GM18517 (cell line): ENCODE results near the gene STK32C.

ENCODE experiments used
- ATAC-seq: cut with Tn5 transposase; IDR thresholded peaks from one replicate; pipeline ENCODE4 v1.9.1; 2021; ENCODE audit warnings: mild to moderate bottlenecking, moderate library complexity; ENCODE audit not compliant: unreplicated experiment

The STK32C gene

DNA sequence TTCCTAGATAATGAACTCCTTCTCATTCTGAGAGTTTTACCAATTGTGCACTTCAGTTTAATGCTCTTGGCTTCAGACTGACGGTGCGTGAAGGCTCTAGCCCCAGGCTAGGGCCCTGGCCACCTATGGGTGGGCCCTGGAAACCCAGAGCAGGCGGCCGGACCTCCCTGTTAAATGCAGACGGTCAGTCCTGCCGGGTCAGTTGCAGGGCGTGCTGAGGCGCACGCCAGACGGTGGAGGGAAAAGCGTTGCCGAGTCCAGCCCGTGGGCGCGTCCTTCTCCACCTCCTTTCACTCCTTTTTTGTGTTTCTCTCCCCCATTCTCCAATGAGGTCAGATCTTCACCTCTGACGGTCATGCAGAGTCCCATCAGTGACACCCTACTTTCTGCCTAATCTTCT, 118.7 kb downstream of the STK32C start:
- no peak for ATAC-seq

DNA sequence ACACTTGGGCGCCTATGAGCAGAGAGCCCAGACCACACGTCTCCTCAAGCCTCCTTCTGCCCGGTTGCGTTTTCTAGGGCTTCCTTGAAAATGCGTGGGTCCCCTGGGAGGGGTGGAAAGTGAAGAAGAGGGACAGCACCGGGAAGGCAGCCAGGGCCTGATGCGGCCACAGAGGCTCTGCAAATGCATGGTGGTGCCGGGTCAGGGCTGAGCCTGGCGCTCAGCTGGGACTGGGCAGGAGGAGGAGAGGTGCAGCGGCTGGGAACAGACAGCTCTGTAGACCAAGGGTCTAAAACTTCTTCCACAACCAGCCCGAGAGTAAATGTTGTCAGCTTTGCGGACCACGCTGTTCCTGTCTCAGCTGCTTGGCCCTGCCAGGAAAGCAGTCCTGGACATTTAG, 119.4 kb downstream of the STK32C start:
- no peak for ATAC-seq

DNA sequence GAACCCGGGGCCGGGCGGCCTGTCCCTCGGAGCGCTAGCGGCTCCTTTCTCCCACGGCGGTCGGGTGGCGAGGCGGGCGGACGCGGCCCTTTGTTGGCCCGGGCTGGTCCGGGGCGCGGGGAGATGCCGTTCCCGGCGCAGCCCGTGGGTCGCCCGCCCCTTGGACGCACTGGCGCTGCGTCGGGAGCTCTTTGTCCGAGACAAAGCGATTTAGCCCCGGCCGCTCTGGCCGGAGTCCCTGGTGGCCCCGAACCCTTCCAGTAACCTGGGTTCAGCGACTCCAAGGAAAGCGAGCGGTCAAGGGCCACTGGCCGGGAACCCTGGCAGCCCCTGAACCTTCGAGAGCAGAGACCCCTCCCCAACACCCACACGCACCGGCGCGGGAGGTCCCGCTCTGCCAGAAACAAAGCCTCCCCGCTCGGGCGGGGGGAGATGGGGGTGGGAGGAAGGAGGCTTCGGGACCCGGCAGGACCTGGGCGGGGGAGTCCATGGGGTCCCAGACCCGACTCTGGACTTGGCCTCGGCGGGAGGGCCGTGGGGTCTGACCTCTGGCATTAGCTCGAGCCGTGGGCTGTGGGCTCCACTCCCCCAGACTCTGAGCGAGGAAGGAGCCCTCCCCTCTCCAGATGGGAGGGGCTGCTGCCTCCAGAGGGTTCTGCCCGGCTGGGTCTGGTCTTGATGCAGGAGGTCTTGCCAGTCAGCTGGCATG, 120.2 kb downstream of the STK32C start:
- no peak for ATAC-seq

DNA sequence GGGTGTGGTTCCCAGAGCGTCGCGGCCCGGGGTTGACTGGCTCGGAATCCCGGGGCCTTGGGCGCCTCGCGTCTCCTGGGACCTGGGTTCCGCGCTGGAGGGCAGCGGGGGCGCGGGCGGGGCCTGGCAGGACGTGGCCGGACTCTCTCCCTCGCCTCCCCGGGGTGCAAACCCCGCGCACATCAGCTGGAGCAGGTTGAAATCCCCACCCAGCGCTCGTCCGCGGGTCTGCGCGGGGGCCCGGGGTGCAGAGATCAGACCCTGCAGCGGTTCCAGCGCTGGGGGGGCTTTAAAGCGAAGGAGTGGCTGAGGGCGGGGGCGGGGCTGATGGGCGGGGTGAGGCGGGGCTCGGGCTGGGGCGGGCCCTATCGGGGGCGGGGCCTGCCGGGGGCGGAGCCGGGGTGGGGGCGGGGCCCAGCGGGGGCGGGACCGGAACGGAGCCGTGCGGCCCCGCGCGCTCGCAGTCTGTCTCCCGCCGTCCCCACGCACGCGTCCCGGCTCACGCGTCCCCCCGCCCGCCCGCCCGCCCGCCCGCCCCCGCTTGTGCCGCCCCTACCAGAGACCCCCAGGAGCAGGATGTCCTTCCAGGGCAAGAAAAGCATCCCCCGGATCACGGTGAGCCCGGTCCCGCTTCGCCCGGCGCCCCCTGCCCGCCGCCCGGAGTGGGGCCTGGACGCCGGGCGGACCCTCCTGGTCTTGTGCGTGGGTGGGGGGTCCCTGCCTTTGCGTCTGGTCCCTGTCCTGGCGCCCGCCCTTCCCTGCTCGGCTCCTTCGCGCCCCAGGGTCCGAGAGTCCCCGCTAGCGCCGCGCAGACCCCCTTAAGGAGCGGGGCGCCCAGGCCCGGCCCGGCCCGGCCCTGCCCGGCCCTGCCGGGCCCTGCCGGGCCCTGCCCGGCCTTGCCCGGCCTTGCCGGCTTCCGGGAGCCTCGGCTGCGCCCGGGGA, 121.0 kb downstream of the STK32C start, which contains the start of gene DPYSL4:
TSS of gene DPYSL4 (plus strand) at position 461 of the 942 bp plus-strand sequence. CDS start at position 577, 116 bp downstream.
- ATAC-seq: no peak

DNA sequence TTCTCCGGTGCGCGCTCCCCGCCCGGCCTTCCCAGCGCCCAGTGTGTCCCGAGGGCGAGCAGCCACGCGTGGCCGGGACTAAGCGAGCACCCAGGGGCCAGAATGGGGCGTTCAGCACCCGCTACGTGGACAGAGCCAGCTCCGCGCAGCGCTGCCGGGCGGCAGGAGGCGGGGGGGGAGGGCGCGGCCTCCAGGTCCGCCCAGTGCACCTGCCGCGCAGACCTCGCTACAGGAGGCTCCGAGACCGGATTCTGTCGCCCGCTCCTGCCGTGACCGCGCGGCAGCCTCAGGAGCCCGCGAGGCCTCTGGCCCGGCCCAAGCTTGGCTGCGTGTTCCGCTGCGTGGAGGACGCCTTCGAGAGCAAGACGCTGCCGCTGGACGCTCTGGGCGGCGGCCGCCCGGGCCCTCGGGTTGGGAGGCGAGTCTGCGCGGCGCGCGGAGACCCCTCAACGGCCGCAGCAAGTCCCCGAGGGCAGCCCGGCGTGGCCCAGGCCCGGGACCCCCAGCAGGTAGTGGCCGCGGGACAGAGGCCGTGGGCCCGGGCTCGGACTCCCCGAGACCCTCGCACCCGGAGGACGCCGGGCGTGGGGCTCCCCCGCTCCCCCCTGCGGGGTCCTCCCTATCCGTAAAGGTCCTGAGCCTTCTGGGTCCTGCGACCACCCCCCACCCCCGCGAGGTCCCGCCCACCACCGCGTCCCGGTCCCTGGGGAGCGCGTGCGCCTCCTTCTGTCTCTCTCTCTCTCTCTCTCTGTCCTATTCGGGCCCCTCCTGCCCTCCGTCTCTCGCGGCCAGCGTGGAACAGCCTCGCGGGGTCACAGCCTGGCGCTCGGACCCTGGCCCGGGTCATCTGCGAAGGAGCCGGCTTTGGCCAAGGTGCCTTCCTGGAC, 121.9 kb downstream of the STK32C start:
- no peak for ATAC-seq

DNA sequence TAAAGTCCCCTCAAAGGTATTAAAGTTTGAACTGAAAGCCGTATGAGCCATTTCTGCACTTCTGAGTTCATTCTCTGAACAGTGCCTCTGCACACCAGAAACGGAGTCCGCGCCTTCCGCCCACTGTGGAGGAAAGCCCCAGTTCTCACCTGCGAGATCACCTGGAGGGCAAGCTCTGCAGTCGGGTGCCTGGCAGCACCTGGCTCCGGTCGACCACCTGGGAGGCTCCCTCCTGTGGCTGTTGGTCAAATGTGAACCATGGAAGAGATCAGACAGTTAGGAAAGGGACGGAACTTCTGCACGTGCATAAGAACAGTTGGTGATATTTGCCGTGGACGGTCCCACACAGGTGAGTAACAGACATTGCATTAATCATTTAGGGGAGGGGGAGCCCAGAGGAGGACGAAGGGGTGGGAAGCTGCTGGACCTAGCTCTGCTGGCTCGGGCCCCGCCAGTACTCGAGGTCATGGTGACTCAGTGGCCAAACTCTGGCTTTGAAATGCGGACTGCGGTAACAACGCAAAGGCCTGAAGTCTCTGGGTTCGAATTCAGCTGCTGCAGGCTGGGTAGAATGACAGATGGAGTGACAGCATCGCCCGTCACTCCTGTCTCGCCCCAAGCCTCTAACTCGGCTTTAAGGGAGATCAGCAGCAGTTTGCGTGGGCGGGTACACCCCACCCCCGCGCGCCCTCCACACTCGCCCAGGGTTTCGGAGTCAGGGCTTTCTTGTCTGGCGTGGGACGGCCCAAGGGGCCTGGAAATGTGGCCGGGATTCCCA, 122.7 kb downstream of the STK32C start:
- no peak for ATAC-seq

DNA sequence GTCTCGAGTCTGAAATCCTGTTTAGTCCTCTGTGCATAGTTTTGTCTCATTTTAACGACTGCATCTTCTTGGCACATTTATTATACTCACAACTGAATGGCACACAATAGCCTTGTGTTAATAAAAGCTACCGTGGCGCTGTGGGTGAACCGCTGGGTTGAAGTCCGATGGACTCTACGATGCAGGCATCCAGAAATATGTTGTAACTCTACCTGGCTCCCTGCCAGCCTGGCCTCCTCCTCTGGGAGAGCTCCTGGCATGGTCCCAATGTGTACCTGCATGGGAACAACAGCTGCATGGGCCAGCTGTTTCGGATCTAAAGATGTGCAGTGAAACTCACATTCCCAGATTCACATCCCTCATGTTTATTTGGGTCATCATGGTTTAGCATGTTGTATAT, 124.7 kb downstream of the STK32C start:
- ATAC-seq: no peak

DNA sequence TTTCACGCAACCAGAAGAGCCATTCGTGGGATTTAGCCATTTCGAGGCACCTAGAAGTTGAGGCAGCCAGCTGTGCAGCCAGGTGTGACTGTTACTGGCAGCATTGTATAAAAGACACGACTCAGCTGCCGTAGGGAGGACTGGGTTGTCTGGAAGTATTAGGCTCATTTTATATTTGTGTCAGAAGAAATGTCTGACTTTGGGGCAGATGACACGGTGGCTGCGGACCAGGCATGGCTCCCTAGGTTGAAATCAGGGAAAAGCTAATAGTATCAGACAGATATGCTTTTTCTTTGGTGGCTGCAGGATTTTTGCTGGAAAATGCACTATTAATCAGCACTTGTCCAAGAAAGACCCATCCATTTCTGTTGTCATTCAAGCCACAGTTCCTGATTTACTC, 125.2 kb downstream of the STK32C start:
- ATAC-seq: no peak

DNA sequence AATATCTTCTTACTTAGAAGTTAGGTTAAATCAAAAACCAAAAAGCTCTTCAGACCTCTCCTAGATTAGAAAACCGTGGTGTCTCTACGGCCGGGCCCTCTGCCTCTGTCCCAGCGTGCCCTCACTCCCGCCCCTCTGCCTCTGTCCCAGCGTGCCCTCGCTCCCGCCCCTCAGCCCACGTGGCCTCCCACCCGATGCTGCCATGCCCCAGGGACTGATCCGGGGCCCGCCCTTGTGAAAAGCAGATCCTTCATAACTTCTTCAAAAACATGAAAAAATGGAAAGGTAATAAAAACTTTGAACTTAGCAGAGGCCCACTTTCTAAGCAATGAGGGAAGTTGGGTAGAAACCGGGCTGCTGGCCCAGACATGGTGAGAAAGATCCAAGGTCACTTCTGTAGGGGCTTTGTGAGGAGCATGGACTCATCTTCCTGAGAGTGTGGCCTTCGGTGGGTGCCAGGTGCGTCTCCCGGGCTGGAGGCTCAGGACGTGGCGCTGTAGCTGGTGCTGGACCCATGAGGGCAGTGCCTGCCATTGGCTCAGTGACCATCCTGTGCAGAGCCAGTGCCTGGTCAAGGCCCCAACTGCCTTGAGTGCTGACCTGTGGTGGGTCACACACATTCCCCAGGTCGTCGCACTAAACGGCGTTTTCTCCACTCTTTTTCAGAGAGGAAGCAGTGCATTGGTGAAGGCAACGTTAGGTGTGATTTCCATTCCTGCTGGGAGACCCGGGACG, 125.9 kb downstream of the STK32C start:
- ATAC-seq: no peak

DNA sequence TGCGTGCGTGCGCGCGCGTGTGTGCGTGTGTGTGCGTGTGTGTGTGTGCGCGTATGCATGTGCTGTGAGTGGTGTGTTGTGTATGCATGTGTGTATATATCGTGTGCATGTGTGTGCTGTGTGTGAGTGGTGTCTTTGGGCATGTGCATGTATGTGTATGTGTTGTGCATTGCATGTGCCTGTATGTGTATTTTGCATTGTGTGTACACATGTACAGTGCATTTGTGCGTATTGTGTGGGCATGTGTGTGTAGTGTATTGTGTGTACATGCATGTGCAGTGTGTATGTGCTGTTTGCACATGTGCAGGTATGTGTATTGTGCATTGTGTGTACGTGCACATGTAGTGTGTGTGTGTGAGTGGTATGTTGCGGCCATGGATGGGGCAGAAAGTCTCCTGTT, 127.0 kb downstream of the STK32C start:
- no peak for ATAC-seq

DNA sequence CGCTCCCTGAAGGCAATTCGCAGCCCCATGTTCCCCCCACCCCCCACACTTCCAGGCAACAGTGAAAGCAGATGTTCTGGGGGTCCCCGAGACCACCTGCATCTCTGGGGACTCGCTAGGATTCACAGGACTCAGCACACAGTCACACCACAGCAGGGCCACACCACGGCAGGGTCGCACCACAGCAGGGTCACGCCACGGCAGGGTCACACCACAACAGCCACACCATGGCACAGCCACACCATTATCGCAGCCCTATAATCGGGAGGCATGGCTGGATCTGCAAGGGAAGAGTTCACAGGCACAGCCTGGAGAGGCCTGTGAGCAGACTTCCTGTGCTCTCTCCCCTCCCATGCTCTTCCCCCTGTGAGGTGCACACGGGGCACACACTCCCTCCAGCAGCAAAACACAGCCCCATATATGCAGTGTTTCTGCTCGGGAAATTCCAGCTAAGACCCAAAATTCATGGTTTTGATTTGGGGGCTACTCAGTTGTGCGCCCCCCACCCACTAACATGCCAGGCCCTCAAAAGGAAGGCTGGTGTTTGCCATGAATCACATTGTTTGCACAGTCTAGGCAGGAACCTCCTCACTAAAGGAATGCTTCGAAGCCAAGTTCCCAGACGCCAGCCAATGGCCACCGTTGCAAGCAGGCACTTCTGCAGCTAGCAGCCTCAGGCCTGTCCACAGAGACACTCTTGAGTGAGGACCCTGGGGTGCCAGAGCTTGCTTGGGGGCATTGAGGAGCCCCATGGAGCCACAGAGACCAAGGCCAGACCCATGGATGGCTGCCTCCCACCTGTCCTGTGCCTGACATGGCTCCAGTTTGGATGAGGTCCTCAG, 128.0 kb downstream of the STK32C start:
- no peak for ATAC-seq

DNA sequence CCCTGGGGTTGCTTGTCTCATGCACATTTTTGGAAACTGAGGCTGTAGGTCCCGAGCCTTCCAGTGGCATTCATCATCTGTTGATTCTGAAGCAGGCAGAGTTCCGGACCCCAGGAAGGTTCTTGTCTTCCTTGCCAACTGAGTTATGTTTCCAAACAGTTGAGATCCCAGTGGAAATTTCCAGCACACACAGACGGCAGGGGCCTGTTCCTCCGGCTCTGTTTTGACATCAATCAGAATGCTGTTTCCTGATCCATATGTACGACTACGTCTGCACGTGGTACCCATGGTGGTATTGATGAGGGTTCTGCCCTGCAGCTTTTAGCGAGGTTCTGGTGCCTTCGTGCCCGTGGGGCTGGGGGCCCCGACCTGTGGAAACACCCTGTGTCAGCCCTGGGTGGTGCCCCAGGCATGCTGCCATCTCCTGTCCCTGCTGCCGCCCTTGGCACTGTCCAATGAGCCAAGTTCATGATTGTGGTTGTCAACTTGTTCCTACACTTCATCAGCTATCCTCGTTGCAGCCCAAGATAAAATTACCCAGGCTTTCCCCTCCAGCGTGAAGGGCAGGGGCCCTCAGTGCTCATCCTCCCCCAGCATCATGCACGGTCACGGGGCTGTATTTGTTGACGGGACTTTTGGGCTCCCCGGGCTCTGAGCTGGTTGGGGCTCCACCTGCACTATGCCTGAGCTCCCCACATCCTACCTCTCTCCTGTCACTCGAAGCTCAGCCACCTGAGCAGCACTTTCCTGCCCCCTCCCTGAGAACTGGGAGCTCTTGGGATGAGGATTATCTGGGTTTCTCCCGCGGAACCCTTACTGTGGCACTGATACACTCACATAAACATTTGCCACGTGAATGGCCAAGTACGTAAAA, 128.8 kb downstream of the STK32C start:
- ATAC-seq: no peak

DNA sequence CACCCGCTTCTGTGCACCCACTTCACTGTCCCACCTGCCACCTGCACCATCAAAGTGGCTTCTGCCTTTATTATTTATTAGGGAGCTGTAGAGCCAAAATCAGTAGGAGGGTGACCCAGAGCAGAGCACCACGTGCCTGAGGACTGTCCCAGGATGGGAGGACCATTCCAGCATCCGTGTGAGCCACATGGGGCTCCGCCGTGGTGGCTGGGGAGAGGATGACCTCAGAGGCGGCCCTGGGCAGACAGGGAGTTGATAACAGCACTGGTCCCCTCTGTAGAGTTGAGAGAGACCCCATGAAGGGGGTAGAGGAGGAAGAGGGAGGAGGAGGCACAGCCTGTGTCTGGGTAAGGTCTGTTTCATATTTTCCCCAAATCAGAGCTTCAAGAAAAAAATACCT, 129.7 kb downstream of the STK32C start:
- ATAC-seq: no peak

DNA sequence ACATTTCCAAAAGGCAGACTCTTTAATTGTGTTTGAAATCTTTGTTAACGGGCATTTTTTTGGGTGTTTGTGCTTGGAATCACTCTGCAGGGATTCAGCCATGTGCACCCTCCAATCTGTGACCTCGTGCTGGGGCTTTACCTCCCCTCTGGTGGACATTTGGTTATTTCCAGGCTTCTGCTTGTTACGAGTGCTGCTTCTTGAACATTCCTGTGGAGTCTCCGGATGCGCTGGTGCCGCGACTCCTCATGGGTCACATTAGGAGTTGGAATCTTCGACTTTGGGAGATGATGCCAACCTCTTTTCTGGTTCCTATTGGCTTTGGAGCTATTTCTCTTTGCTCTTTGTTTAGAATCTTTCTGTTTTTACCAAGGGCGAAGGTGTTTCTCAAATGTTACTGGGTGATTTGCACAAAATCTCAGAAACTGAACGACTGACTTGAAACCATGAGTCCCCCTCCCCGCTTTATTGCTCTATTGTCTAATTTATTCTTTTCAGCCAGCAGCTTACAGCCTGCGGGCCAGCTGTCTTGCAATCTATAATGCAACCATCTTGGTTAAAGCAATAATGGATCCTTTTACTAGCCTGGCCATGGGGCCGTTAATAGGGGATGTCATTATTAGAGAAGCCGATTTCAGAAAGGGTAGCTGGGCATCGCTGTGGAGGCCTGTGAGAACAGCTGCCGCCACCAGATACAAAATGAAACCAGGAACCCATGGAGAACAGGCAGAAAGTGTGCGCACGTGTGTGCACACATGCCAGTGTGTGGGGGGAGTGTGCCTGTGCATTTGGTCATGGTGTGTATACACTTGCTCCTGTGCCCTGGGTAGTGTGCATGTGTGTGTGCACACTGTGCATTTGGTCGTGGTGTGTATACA, 130.9 kb downstream of the STK32C start:
- ATAC-seq: no peak

DNA sequence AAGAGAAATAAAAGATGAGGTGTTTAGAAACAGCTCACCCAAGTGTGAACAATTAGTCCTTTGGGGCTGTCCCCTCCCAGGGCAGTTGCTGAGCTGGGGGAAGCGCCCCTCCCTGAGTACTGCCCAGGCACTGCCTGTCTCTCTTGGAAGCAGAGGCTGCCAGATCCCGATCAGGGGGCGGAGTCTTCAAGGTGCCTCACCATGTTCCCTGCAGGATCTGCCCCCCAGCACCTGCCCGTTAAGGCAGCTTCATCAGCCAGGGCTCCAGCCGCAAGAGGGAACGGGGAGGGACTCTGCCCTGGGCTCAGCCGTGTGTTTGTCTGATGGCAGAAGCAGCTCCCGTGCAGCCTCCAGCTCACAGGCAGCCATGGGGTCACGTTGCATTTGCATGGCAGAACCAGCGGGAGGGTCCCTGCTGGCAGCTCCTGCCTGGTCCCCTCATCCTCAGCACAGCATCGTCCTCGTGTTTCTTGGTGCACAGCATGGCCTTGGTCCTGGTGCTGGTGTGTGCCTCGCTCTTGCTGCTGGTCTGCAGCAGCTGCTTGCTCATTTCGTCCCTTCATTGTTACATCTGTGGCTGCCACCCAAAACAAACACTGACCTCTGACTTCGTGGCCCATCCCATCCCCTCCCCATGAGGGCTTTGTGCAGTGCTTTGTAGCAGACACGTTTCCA, 131.7 kb downstream of the STK32C start:
- no peak for ATAC-seq

DNA sequence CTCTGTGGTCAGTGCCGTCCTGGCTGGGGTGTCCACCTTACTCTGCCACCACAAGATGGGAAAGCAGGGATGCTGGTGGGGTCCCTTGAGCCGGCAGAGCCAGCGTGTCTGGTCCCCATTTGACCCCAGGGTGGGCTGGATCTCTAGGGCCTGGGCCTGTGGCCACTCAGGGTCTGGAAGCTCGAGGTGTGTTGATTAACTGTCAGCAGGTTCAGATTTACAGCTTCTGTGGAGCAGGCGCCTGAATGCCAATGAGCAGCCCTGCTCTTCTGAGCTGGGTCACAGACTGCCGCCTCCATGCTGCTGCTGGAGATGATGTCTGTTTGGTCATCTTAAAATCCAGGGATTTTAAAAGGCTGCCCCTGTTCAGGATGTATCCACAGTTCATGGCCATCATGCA, 132.3 kb downstream of the STK32C start:
- ATAC-seq: no peak
